HEK293 (cell line): ENCODE measurements around the gene ANXA4.

Source experiments
- GLI4 ChIP-seq: fragments of 450-650 bp; formaldehyde crosslinking; IDR thresholded peaks from 2 replicates; pipeline ENCODE4 v1.5.1; 2016; ENCODE audit warnings: missing biosample characterization, missing genetic modification characterization
- IKZF3 ChIP-seq: fragments of 450-650 bp; IDR thresholded peaks from 2 replicates; pipeline ENCODE4 v1.5.0; 2018; ENCODE audit warnings: missing biosample characterization, mild to moderate bottlenecking, missing genetic modification characterization, moderate library complexity
- KLF1 ChIP-seq: fragments of 450-650 bp; formaldehyde crosslinking; IDR thresholded peaks from 2 replicates; pipeline ENCODE4 v1.5.1; 2016; ENCODE audit warnings: missing biosample characterization, missing genetic modification characterization
- KLF9 ChIP-seq: fragments of 450-650 bp; formaldehyde crosslinking; IDR thresholded peaks from 2 replicates; pipeline ENCODE4 v1.5.1; 2016; ENCODE audit warnings: missing biosample characterization, missing genetic modification characterization, low read depth
- ZBTB17 ChIP-seq: fragments of 450-650 bp; formaldehyde crosslinking; IDR thresholded peaks from 2 replicates; pipeline ENCODE4 v1.5.1; 2016; ENCODE audit warnings: missing biosample characterization, missing genetic modification characterization
- ZEB2 ChIP-seq: fragments of 450-650 bp; formaldehyde crosslinking; IDR thresholded peaks from 2 replicates; pipeline ENCODE4 v1.5.1; 2016; ENCODE audit warnings: missing biosample characterization, missing genetic modification characterization
- ZFP69B ChIP-seq: fragments of 450-650 bp; formaldehyde crosslinking; IDR thresholded peaks from 2 replicates; pipeline ENCODE4 v1.5.1; 2016; ENCODE audit warnings: missing biosample characterization, missing genetic modification characterization
- ZNF112 ChIP-seq: fragments of 450-650 bp; formaldehyde crosslinking; IDR thresholded peaks from 2 replicates; pipeline ENCODE4 v1.5.0; 2017; ENCODE audit warnings: missing biosample characterization, missing genetic modification characterization
- ZNF157 ChIP-seq: fragments of 450-650 bp; formaldehyde crosslinking; IDR thresholded peaks from 2 replicates; pipeline ENCODE4 v1.5.1; 2016; ENCODE audit warnings: missing biosample characterization, missing genetic modification characterization
- ZNF214 ChIP-seq: fragments of 450-650 bp; formaldehyde crosslinking; IDR thresholded peaks from 2 replicates; pipeline ENCODE4 v1.5.1; 2017; ENCODE audit warnings: missing biosample characterization, mild to moderate bottlenecking, missing genetic modification characterization, borderline replicate concordance
- ZNF24 ChIP-seq: fragments of 450-650 bp; formaldehyde crosslinking; IDR thresholded peaks from 2 replicates; pipeline ENCODE4 v1.5.1; 2016; ENCODE audit warnings: missing biosample characterization, missing genetic modification characterization
- ZNF394 ChIP-seq: fragments of 450-650 bp; formaldehyde crosslinking; IDR thresholded peaks from 2 replicates; pipeline ENCODE4 v1.5.1; 2016; ENCODE audit warnings: missing biosample characterization, missing genetic modification characterization, mild to moderate bottlenecking, moderate library complexity, borderline replicate concordance
- ZNF433 ChIP-seq: fragments of 450-650 bp; formaldehyde crosslinking; IDR thresholded peaks from 2 replicates; pipeline ENCODE4 v1.5.1; 2016; ENCODE audit warnings: missing biosample characterization, missing genetic modification characterization, low read depth
- ZNF558 ChIP-seq: fragments of 450-650 bp; formaldehyde crosslinking; IDR thresholded peaks from 2 replicates; pipeline ENCODE4 v1.5.1; 2016; ENCODE audit warnings: missing biosample characterization, missing genetic modification characterization
- ZNF561 ChIP-seq: fragments of 450-650 bp; IDR thresholded peaks from 2 replicates; pipeline ENCODE4 v1.5.1; 2018; ENCODE audit warnings: missing biosample characterization, missing genetic modification characterization, borderline replicate concordance
- ZNF600 ChIP-seq: fragments of 450-650 bp; formaldehyde crosslinking; IDR thresholded peaks from 2 replicates; pipeline ENCODE4 v1.5.1; 2016; ENCODE audit warnings: missing biosample characterization, missing genetic modification characterization
- ZNF624 ChIP-seq: fragments of 450-650 bp; formaldehyde crosslinking; IDR thresholded peaks from 2 replicates; pipeline ENCODE4 v1.5.1; 2017; ENCODE audit warnings: missing biosample characterization, missing genetic modification characterization
- ZNF701 ChIP-seq: fragments of 450-650 bp; formaldehyde crosslinking; IDR thresholded peaks from 2 replicates; pipeline ENCODE4 v1.5.1; 2016; ENCODE audit warnings: missing biosample characterization, missing genetic modification characterization
- ZNF704 ChIP-seq: fragments of 450-650 bp; formaldehyde crosslinking; IDR thresholded peaks from 2 replicates; pipeline ENCODE4 v1.5.1; 2016; ENCODE audit warnings: missing biosample characterization, missing genetic modification characterization
- ZSCAN16 ChIP-seq: fragments of 450-650 bp; formaldehyde crosslinking; IDR thresholded peaks from 2 replicates; pipeline ENCODE4 v1.5.1; 2016; ENCODE audit warnings: missing biosample characterization, missing genetic modification characterization
- TF ChIP-seq, protein P1 (sequence below): fragments of 450-650 bp; formaldehyde crosslinking; IDR thresholded peaks from 2 replicates; pipeline ENCODE4 v1.5.1; 2016; ENCODE audit warnings: missing biosample characterization, missing genetic modification characterization
- TF ChIP-seq, protein P2 (sequence below): fragments of 450-650 bp; formaldehyde crosslinking; IDR thresholded peaks from 2 replicates; pipeline ENCODE4 v1.5.0; 2017; ENCODE audit warnings: missing biosample characterization, missing genetic modification characterization, borderline replicate concordance
- TF ChIP-seq, protein P3 (sequence below): fragments of 450-650 bp; formaldehyde crosslinking; IDR thresholded peaks from 2 replicates; pipeline ENCODE4 v1.5.1; 2016; ENCODE audit warnings: missing biosample characterization, missing genetic modification characterization
- TF ChIP-seq, protein P4 (sequence below): fragments of 450-650 bp; formaldehyde crosslinking; IDR thresholded peaks from 2 replicates; pipeline ENCODE4 v1.5.1; 2016; ENCODE audit warnings: missing biosample characterization, missing genetic modification characterization, low read depth
- TF ChIP-seq, protein P5 (sequence below): fragments of 450-650 bp; formaldehyde crosslinking; IDR thresholded peaks from 2 replicates; pipeline ENCODE4 v1.5.1; 2016; ENCODE audit warnings: missing biosample characterization, missing genetic modification characterization

ANXA4 gene

DNA sequence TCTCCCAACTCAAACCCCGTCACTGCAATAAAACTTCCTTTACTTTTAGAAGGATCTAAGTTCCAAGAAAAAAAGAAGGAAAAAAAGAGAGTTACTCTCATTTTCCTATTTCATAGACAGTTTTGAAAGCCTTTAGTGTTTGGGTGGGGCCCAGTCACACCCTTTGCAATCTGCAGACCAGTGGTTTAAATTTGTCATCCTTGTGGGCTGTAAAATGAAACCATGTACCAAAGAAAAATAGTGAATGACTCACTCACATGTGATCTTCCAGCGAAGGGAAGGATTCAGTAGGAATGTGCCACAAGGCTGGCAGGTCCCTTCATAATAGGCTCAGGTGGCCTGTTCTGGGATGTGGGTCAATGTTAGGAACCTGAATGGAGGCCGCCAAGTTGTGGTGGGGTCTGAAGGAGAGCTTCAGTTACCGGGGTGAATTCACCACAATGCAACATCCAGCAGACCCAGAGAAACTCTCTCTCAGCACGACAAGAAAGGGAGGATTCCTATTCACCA, 28.3 kb downstream of the ANXA4 start (continued):
- TF ChIP-seq ZNF704 (tag by site-specific recombination) (no peak), ZFP69B (tag by site-specific recombination) (peak; percentile 98), ZNF394 (peak; percentile 50; the same call in 1 of the 2 replicates), ZNF561 (0 out of 2 replicates have a peak, but pooled peaks have one; percentile 26), KLF9 (peak; percentile 61; the same call in 1 of the 2 replicates), ZNF433 (tag by site-specific recombination) (no peak), ZNF600 (0 out of 2 replicates have a peak, but pooled peaks have one; percentile 10), IKZF3 (tag by site-specific recombination) (peak; percentile 48; the same call in 1 of the 2 replicates), ZNF624 (tag by site-specific recombination) (no peak), ZNF112 (tag by site-specific recombination) (no peak), ZBTB17 (tag by site-specific recombination) (peak; percentile 63), ZSCAN16 (tag by site-specific recombination) (no peak), ZNF214 (tag by site-specific recombination) (no peak), KLF1 (tag by site-specific recombination) (peak; percentile 93), GLI4 (no peak), ZNF701 (tag by site-specific recombination) (no peak), ZNF24 (tag by site-specific recombination) (no peak), ZEB2 (peak; percentile 59; the same call in 1 of the 2 replicates), ZNF157 (tag by site-specific recombination) (no peak), ZNF558 (0 out of 2 replicates have a peak, but pooled peaks have one; percentile 29)
- TF ChIP-seq, protein P1, sequence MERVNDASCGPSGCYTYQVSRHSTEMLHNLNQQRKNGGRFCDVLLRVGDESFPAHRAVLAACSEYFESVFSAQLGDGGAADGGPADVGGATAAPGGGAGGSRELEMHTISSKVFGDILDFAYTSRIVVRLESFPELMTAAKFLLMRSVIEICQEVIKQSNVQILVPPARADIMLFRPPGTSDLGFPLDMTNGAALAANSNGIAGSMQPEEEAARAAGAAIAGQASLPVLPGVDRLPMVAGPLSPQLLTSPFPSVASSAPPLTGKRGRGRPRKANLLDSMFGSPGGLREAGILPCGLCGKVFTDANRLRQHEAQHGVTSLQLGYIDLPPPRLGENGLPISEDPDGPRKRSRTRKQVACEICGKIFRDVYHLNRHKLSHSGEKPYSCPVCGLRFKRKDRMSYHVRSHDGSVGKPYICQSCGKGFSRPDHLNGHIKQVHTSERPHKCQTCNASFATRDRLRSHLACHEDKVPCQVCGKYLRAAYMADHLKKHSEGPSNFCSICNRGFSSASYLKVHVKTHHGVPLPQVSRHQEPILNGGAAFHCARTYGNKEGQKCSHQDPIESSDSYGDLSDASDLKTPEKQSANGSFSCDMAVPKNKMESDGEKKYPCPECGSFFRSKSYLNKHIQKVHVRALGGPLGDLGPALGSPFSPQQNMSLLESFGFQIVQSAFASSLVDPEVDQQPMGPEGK (tag by site-specific recombination) = peak; percentile 70
- TF ChIP-seq, protein P2, sequence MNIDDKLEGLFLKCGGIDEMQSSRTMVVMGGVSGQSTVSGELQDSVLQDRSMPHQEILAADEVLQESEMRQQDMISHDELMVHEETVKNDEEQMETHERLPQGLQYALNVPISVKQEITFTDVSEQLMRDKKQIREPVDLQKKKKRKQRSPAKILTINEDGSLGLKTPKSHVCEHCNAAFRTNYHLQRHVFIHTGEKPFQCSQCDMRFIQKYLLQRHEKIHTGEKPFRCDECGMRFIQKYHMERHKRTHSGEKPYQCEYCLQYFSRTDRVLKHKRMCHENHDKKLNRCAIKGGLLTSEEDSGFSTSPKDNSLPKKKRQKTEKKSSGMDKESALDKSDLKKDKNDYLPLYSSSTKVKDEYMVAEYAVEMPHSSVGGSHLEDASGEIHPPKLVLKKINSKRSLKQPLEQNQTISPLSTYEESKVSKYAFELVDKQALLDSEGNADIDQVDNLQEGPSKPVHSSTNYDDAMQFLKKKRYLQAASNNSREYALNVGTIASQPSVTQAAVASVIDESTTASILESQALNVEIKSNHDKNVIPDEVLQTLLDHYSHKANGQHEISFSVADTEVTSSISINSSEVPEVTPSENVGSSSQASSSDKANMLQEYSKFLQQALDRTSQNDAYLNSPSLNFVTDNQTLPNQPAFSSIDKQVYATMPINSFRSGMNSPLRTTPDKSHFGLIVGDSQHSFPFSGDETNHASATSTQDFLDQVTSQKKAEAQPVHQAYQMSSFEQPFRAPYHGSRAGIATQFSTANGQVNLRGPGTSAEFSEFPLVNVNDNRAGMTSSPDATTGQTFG (tag by site-specific recombination) = no peak
- TF ChIP-seq, protein P3, sequence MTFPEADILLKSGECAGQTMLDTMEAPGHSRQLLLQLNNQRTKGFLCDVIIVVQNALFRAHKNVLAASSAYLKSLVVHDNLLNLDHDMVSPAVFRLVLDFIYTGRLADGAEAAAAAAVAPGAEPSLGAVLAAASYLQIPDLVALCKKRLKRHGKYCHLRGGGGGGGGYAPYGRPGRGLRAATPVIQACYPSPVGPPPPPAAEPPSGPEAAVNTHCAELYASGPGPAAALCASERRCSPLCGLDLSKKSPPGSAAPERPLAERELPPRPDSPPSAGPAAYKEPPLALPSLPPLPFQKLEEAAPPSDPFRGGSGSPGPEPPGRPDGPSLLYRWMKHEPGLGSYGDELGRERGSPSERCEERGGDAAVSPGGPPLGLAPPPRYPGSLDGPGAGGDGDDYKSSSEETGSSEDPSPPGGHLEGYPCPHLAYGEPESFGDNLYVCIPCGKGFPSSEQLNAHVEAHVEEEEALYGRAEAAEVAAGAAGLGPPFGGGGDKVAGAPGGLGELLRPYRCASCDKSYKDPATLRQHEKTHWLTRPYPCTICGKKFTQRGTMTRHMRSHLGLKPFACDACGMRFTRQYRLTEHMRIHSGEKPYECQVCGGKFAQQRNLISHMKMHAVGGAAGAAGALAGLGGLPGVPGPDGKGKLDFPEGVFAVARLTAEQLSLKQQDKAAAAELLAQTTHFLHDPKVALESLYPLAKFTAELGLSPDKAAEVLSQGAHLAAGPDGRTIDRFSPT = peak; percentile 42; the same call in 1 of the 2 replicates
- TF ChIP-seq, protein P4, sequence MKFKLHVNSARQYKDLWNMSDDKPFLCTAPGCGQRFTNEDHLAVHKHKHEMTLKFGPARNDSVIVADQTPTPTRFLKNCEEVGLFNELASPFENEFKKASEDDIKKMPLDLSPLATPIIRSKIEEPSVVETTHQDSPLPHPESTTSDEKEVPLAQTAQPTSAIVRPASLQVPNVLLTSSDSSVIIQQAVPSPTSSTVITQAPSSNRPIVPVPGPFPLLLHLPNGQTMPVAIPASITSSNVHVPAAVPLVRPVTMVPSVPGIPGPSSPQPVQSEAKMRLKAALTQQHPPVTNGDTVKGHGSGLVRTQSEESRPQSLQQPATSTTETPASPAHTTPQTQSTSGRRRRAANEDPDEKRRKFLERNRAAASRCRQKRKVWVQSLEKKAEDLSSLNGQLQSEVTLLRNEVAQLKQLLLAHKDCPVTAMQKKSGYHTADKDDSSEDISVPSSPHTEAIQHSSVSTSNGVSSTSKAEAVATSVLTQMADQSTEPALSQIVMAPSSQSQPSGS (tag by site-specific recombination) = no peak
- TF ChIP-seq, protein P5, sequence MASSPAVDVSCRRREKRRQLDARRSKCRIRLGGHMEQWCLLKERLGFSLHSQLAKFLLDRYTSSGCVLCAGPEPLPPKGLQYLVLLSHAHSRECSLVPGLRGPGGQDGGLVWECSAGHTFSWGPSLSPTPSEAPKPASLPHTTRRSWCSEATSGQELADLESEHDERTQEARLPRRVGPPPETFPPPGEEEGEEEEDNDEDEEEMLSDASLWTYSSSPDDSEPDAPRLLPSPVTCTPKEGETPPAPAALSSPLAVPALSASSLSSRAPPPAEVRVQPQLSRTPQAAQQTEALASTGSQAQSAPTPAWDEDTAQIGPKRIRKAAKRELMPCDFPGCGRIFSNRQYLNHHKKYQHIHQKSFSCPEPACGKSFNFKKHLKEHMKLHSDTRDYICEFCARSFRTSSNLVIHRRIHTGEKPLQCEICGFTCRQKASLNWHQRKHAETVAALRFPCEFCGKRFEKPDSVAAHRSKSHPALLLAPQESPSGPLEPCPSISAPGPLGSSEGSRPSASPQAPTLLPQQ (tag by site-specific recombination) = peak; percentile 98
